Fibroblast of skin of right biceps (primary cell): ENCODE measurements around the gene TMEM154.
A peak's percentile ranks its signal among the peaks of the same experiment; 100 is the strongest.

Experiments
- DNase-seq: peaks from one replicate; pipeline ENCODE4 v3.0.0-alpha.2; 2013

TMEM154 gene

GRCh38 chr4:152693871-152694270 lies 14.1 kb upstream of the TMEM154 start:
- DNase-seq: no peak

GRCh38 chr4:152691761-152692160 lies 12.0 kb upstream of the TMEM154 start:
- no peak for DNase-seq

- DNase-seq: no peak
Measured at GRCh38 chr4:152690706-152691651, 11.2 kb upstream of the TMEM154 start.

GRCh38 chr4:152689615-152690501 lies 10.1 kb upstream of the TMEM154 start:
- DNase-seq: no peak

GRCh38 chr4:152687974-152688599 lies 8.3 kb upstream of the TMEM154 start:
- no peak for DNase-seq

- no peak for DNase-seq
Measured at GRCh38 chr4:152686452-152687013, 6.7 kb upstream of the TMEM154 start.

- DNase-seq: no peak
Measured at GRCh38 chr4:152684587-152684986, 4.8 kb upstream of the TMEM154 start.

- DNase-seq: no peak
Measured at GRCh38 chr4:152684007-152684406, 4.2 kb upstream of the TMEM154 start.

- DNase-seq: peak; percentile 8
Measured at GRCh38 chr4:152682143-152682941, 2.5 kb upstream of the TMEM154 start.

GRCh38 chr4:152680988-152681603 lies 1.3 kb upstream of the TMEM154 start:
- DNase-seq: peak; percentile 95

GRCh38 chr4:152678841-152679240 lies 956 bp downstream of the TMEM154 start:
- no peak for DNase-seq

GRCh38 chr4:152677117-152677516 lies 2.7 kb downstream of the TMEM154 start:
- no peak for DNase-seq

- no peak for DNase-seq
Measured at GRCh38 chr4:152676052-152676854, 3.5 kb downstream of the TMEM154 start.

- no peak for DNase-seq
Measured at GRCh38 chr4:152674359-152674758, 5.4 kb downstream of the TMEM154 start.

- no peak for DNase-seq
Measured at GRCh38 chr4:152673489-152673888, 6.3 kb downstream of the TMEM154 start.

- DNase-seq: no peak
Measured at GRCh38 chr4:152672206-152673092, 7.3 kb downstream of the TMEM154 start.

GRCh38 chr4:152668338-152668964 lies 11.3 kb downstream of the TMEM154 start:
- no peak for DNase-seq

- DNase-seq: no peak
Measured at GRCh38 chr4:152667781-152668180, 12.0 kb downstream of the TMEM154 start.

- no peak for DNase-seq
Measured at GRCh38 chr4:152666946-152667345, 12.9 kb downstream of the TMEM154 start.
